ENCODE measurements around the gene DLG2.

GRCh38 chr11:84243629-84244263 lies 1383.4 kb downstream of the DLG2 start:
- TF ChIP-seq CTCF (IDR thresholded peaks at IDR 0.05; ENCODE audit: low read length) (no peak), EZH2 (IDR thresholded peaks at IDR 0.05; ENCODE audit: borderline replicate concordance, low read length) (no peak)

All from OCI-LY1 (cell line).